Stimulated activated CD4-positive, alpha-beta T cell treated with anti-CD3 and anti-CD28 coated beads, TNF-alpha, amount 100 ng/mL, for 48 hours (primary cell): ENCODE measurements around the gene ANO2.
"Not testable (repeated sequence)": the region's sequence is repeated elsewhere in the genome, so short reads cannot be mapped to it uniquely, and the experiment has no call there.

ENCODE experiments used
- DNase-seq, 3 donors: peaks; one replicate each; pipeline ENCODE4 v3.0.0-alpha.2; 2020; ENCODE audit warnings: low read depth in 3 of 3

The ANO2 gene

GRCh38 chr12:5669624-5670023 lies 275.4 kb downstream of the ANO2 start:
- DNase-seq, result not testable (repeated sequence)

- no peak for DNase-seq
These were observed 279.4 kb downstream of the ANO2 start for GRCh38 chr12:5665615-5666014.

- no peak for DNase-seq
These were observed 283.2 kb downstream of the ANO2 start for GRCh38 chr12:5661811-5662210.

DNA sequence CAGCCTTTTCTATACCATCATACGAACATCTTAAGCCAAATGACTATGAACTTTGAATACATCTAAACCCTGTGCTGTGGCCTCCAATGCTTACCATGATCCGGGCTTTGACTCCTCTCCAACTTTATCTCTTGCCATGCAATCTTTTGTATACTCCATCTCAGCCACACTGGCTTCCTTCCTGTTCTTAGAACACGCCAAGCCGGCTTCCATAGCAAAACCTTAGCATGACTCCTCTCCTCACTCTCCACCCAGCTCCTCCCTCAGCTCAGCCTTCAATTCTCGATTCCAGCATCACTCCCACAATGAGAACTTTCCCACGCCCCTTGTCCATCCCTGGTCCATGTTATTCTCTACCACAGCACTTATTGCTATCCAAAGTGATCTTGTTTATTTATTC lies 284.8 kb downstream of the ANO2 start:
- DNase-seq, result no peak

DNA sequence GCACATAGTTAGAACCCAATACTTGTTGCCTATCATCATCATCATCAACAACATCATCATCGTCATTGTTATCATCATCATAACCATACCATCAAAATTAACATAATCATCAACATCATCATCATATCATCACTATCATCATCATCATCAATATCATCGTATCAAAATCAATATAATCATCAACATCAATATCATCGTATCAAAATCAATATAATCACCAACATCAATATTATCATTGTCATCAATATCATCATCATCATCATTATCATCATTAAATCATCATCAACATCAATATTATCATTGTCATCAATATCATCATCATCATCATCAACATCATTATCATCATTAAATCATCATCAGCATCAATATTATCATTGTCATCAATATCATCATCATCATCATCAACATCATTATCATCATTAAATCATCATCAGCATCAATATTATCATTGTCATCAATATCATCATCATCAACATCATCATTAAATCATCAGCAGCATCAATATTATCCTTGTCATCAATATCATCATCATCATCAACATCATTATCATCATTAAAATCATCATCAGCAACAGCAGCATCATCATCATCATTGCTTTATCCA lies 286.6 kb downstream of the ANO2 start:
- not testable (repeated sequence) for DNase-seq

GRCh38 chr12:5656836-5657235 lies 288.2 kb downstream of the ANO2 start:
- no peak for DNase-seq

DNA sequence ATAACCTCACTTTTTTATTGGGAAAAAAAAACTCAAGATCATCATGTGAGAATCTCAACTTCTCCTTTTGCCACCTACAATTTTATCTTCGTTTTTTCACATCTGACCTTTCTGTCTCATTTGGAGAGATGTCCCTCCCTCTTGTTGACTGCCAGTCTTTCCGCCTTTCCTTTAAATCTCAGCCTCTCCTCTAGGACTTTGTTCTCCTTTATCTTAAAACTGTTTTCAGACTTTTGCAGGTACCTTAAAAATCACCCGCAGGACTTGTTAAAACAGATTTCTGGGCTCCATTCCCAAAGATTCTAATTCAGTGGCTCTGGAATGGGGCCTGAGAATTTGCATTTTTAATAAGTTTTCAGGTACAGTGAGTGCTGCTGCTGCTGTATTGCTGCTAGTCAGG lies 289.9 kb downstream of the ANO2 start:
- DNase-seq, result no peak

GRCh38 chr12:5654019-5654418 lies 291.0 kb downstream of the ANO2 start:
- no peak for DNase-seq

GRCh38 chr12:5650829-5651461 lies 294.1 kb downstream of the ANO2 start:
- DNase-seq, result no peak

DNA sequence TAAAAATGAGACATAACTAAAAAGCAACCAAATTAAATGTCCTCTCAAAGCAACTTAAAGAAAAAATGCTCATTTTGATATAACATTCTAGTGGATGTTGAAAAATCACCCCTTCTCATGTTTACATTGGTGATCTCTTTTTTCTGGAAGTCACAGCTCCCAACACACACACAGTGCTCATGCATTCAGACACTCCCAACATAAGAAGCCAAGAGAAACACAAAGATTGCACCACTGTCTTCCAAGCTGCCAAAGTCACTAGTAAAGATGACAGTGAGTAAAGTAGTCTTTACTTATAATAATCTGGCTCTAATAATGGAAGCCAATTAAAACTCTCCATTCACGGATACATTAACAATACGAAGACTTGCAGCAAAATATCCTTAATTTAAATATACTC lies 294.8 kb downstream of the ANO2 start:
- no peak for DNase-seq

- no peak for DNase-seq
These were observed 296.2 kb downstream of the ANO2 start for GRCh38 chr12:5648692-5649359.

DNA sequence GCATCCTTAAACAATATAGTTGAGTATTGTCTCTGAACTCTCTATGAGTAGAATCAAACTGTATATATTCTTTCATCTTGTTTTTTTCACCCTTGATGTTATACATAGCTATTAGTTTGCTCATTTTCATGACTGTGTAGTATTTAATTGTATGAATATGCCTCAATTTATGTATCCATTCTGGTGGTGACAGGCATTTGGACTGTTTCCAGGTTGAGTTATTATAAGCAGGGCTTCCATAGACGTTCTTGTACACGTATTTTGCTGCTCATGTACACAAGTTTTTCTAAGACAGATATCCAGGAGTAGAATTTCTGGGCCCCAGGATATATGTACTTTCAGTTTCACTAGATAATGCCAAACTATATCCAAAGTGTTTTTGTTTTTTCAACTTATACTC lies 301.8 kb downstream of the ANO2 start:
- no peak for DNase-seq

GRCh38 chr12:5637698-5638097 lies 307.4 kb downstream of the ANO2 start:
- DNase-seq, result no peak

- DNase-seq, result no peak
These were observed 308.2 kb downstream of the ANO2 start for GRCh38 chr12:5636907-5637306.

DNA sequence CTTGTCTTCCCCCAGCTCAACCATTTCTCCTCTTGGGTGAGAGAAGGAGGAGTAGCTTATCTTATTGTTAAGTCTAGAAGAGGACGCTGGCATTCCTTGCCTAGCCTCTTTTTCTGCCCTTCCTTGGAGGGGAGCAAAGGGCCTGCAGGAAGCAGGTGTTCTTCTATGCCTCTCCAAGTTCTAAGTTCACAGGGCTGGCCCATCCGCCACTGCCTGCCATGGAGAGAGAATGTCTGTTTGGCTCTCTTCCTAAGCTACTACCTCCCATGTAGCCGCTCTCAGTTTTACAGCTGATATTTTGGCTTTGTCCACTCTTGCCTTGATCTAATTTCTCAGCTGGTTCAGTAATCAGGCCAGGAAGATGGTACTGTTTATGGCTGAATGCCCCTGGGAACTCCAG lies 312.0 kb downstream of the ANO2 start:
- no peak for DNase-seq

DNA sequence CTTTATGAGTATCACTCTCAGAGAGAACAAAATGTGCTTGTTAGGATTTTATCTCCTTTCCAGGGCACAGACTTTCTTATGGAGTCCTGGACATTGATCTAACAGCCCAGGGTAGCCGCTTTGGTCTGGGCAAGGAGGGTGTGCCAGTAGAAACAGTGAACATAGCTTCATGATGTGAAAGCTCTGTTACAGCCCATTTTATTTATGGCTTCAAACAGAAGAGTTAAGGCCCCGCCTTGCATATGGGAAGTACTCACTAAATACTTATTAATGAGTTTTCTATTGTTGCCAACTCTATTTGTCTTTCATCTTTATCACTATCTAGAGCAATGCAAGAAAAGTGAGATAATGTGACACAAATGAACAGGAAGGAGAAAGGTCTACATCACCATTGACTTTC lies 312.6 kb downstream of the ANO2 start:
- DNase-seq, result no peak

DNA sequence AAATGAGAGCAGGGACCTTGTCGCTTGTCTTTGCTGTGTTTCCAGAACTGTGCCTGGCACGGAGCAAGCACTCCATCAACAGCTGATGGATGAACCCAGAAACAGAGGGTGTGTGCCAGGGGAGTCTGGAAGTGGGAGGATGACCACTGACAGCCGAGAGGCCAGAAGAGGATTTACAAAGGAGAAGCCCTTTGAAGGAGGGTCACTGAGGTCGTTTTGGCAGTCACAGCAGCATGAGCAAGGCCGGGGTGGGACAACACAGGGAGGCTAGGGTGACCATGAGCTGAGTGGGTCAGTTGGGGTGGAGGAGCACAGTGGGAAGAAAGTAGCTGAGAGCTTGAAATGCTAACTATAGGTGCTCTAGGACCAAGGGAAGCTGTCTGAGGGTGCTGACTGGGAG lies 313.6 kb downstream of the ANO2 start:
- DNase-seq, result no peak

- DNase-seq, result no peak
These were observed 314.3 kb downstream of the ANO2 start for GRCh38 chr12:5630726-5631125.

DNA sequence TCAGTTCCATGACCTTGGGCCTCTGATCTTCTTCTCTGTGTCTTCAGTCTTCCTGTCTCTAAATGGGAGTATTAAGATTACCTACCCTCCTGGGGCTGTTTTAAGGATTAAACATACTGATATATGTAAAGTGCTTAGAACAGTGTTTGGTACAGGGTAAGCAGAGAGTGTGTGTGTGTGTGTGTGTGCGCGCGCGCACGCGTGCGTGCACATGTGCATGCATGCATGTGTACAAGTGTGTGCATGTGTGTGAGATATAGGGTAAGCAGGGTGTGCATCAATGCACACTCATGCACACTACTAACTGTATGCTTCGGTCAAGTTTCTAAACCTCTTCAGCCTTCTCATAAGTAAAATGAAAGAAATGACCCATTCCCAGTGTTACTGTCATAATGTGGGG lies 316.6 kb downstream of the ANO2 start:
- DNase-seq, result no peak

GRCh38 chr12:5627053-5627630 lies 317.9 kb downstream of the ANO2 start:
- DNase-seq, result no peak

GRCh38 chr12:5626151-5626550 lies 318.9 kb downstream of the ANO2 start:
- DNase-seq, result no peak

GRCh38 chr12:5624486-5625272 lies 320.4 kb downstream of the ANO2 start:
- no peak for DNase-seq
